AG09319 (cell line): ENCODE measurements around the gene DZIP1L.
"Not testable (repeated sequence)": the region's sequence is repeated elsewhere in the genome, so short reads cannot be mapped to it uniquely, and the experiment has no call there.

Experiments used
- DNase-seq: peaks from one replicate; pipeline ENCODE4 v3.0.0-alpha.2; 2010; ENCODE audit warnings: low read depth; ENCODE audit errors: extremely low read depth
- CTCF ChIP-seq: IDR thresholded peaks from 2 replicates; pipeline ENCODE4 v1.5.1; 2011; ENCODE audit warnings: low read depth, mild to moderate bottlenecking, inconsistent platforms, low read length, moderate library complexity

Gene DZIP1L, protein sequence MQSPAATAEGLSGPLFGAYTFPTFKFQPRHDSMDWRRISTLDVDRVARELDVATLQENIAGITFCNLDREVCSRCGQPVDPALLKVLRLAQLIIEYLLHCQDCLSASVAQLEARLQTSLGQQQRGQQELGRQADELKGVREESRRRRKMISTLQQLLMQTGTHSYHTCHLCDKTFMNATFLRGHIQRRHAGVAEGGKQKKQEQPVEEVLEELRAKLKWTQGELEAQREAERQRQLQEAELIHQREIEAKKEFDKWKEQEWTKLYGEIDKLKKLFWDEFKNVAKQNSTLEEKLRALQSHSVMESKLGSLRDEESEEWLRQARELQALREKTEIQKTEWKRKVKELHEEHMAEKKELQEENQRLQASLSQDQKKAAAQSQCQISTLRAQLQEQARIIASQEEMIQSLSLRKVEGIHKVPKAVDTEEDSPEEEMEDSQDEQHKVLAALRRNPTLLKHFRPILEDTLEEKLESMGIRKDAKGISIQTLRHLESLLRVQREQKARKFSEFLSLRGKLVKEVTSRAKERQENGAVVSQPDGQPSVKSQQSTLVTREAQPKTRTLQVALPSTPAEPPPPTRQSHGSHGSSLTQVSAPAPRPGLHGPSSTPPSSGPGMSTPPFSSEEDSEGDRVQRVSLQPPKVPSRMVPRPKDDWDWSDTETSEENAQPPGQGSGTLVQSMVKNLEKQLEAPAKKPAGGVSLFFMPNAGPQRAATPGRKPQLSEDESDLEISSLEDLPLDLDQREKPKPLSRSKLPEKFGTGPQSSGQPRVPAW

GRCh38 chr3:138114988-138115971 is at the start of gene DZIP1L:
Gene DZIP1L (minus strand): TSS chr3:138115608. CDS start chr3:138103971, 11,637 bp downstream.
- peak; percentile 11; the same call in 1 of the 2 replicates for TF ChIP-seq CTCF
- DNase-seq = peak; percentile 38

DNA sequence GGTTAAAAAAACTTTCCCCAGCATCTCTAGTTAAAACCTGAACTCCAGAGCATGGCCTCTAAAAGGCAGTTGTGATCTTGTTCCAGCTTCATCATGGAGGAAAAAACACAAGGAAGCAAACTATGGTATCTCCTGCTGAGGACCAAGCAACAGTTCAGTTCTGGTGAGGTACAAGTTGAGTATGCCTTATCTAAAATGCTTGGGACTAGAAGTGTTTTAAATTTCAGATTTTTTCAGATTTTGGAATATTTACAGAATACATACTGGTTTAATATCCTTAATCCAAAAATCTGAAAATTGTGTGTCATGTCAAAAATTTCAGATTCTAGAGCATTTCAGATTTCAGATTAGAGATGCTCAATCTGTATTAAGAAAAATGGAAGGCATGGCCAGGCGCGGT is 49.7 kb upstream of the DZIP1L start:
- no peak for DNase-seq
- no peak for TF ChIP-seq CTCF

DNA sequence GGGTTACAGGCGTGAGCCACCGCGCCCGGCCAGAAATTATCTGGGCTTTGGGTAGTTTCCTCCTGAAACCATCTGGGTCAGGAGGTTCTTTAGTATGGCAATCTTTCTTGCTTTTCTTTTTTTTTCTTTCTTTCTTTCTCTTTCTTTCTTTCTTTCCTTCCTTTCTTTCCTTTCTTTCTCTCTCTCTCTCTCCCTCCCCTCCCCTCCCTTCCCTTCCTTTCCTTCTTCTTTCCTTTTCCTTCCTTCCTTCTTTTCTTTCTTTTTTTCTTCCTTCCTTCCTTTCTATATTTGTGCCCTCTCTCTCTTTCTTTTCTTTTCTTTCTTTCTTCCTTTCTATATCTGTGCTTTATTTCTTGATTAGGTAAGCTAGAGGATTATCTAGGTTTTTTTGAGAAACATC is 42.3 kb upstream of the DZIP1L start:
- no peak for DNase-seq
- no peak for TF ChIP-seq CTCF

DNA sequence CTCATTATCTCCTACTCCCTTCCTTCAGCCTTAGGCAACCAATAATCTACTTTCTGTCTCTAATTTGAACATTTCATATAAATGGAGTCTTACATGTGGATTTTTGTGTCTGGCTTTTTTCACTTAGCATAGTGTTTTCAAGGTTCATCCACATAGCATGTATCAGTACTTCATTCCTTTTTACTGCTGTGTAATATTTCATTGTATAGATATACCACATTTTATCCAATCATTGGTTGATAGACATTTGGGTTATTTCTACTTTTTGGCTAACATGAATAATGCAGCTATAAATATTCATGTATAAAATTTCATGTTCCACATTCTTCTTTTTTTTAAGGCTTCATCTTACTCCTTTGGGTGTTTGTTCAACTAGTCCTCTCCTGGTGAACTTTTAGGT is 39.1 kb upstream of the DZIP1L start:
- no peak for DNase-seq
- TF ChIP-seq CTCF = no peak

- no peak for TF ChIP-seq CTCF
- DNase-seq = no peak
Observed at GRCh38 chr3:138148503-138148902, 33.1 kb upstream of the DZIP1L start.

GRCh38 chr3:138142181-138142580 is 26.8 kb upstream of the DZIP1L start:
- DNase-seq = not testable (repeated sequence)

- no peak for TF ChIP-seq CTCF
- no peak for DNase-seq
Observed at GRCh38 chr3:138140940-138141339, 25.5 kb upstream of the DZIP1L start.
